Measurements from ENCODE around the gene CGNL1. TPM values are rescaled to one million over a fixed set of nuclear protein-coding genes. Genes with fewer than 3 reads are reported as not detected.

Gene CGNL1
- total and polyA plus RNA-seq, 5 donors from 2014 or later = not detected

DNA sequence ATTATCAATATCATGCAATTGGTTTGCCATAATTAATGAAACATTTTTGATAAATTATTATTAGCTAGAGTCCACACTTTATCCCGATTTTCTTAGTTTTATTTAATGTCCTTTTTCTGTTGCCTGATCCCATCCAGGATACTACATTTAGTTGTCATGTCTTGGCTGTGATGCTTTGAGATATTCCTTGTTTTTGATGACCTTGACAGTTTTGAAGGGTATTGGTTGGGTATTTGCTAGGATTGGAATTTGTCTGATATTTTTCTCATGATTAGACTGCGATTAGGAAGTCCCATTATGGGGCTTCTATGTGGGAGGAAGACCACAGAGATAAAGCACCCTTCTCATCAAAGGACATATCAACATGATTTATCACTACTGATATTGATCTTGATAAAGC, 43.0 kb downstream of the CGNL1 start:
- Mint-ChIP-seq H3K27me3 (peaks cover 20% of the 10 kb centered on the region), H3K27ac (no peak overlapping the region), H3K9me3 (peaks cover 0 to 4% (median 0%) of the 10 kb centered on the region in 7 donors), H3K36me3 (no peaks in the 10 kb centered on the region), H3K4me3 (no peak overlapping the region), H3K4me1 (no peaks in the 10 kb centered on the region)
- no peak overlapping the region for H3K27ac ChIP-seq (ENCODE audit: insufficient read depth, low read length, poor library complexity, severe bottlenecking)
- DNase-seq (no peak), ATAC-seq (ENCODE audit: low read depth in 2 of 2) (no peak)
- H3K4me3 ChIP-seq (ENCODE audit: low read depth, low read length) = no peak overlapping the region
- no peaks in the 10 kb centered on the region for H3K9me3 ChIP-seq (ENCODE audit: control insufficient read depth in 2 of 2, low read length in 2 of 2)
- H3K27me3 ChIP-seq (ENCODE audit: control insufficient read depth, insufficient read depth, low read length) = peaks cover 3% of the 10 kb centered on the region
- no peaks in the 10 kb centered on the region for H3K36me3 ChIP-seq (ENCODE audit: control insufficient read depth, insufficient read depth, low read length)
- no peaks in the 10 kb centered on the region for H3K4me1 ChIP-seq (ENCODE audit: control insufficient read depth, insufficient read depth, low read length, poor library complexity, severe bottlenecking)

DNA sequence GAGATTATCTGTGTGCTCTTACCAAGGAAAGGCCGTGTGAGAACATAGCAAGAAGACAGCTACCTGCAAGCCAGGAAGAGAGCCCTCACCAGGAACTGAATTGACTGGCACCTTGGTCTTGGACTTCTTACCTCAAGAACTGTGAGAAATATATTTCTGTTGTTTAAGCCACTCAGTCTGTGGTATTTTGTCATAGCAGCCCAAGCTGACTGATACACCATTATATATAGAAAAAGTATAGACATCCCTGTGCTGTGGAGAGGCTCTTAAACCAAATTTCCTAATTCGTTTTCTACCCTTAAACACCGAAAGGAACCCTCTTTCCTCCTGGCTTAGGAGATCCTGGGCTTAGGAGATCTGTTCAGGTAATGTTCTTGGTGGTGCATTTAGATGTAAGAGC, 44.8 kb downstream of the CGNL1 start:
- Histone ChIP-seq H3K36me3 (ENCODE audit: control insufficient read depth, insufficient read depth, low read length) (no peaks in the 10 kb centered on the region), H3K27ac (ENCODE audit: insufficient read depth, low read length, poor library complexity, severe bottlenecking) (no peak overlapping the region), H3K4me3 (ENCODE audit: low read depth, low read length) (no peak overlapping the region), H3K27me3 (ENCODE audit: control insufficient read depth, insufficient read depth, low read length) (no peaks in the 10 kb centered on the region), H3K4me1 (ENCODE audit: control insufficient read depth, insufficient read depth, low read length, poor library complexity, severe bottlenecking) (no peaks in the 10 kb centered on the region), H3K9me3 (ENCODE audit: control insufficient read depth in 2 of 2, low read length in 2 of 2) (no peaks in the 10 kb centered on the region)
- Mint-ChIP-seq H3K36me3 (no peaks in the 10 kb centered on the region), H3K4me1 (no peaks in the 10 kb centered on the region), H3K27me3 (peaks cover 21% of the 10 kb centered on the region), H3K9me3 (peaks cover 0 to 4% (median 0%) of the 10 kb centered on the region in 7 donors), H3K27ac (no peak overlapping the region), H3K4me3 (no peak overlapping the region)
- DNase-seq (no peak), ATAC-seq (ENCODE audit: low read depth in 2 of 2) (no peak)

DNA sequence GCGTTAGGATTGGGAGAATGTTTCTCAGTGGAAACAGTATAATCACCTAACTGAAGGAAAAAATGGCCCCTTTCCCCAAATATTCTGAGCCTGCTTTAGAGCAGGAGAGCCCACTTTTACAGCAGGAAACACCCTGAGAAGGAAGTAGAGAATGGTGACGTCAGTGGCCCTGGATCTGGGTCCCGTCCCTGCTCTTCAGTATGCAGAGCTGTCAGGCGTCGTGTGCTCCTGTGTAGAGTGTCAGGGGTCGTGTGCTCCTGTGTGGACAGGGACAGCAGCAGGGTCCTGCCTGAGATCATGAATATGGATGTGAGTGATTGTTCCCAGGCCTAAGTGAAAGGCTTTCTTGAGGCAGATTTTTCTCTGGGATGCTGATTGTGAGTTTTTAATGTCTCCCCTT, 45.2 kb downstream of the CGNL1 start:
- Mint-ChIP-seq H3K27ac (no peak overlapping the region), H3K27me3 (peaks cover 21% of the 10 kb centered on the region)

DNA sequence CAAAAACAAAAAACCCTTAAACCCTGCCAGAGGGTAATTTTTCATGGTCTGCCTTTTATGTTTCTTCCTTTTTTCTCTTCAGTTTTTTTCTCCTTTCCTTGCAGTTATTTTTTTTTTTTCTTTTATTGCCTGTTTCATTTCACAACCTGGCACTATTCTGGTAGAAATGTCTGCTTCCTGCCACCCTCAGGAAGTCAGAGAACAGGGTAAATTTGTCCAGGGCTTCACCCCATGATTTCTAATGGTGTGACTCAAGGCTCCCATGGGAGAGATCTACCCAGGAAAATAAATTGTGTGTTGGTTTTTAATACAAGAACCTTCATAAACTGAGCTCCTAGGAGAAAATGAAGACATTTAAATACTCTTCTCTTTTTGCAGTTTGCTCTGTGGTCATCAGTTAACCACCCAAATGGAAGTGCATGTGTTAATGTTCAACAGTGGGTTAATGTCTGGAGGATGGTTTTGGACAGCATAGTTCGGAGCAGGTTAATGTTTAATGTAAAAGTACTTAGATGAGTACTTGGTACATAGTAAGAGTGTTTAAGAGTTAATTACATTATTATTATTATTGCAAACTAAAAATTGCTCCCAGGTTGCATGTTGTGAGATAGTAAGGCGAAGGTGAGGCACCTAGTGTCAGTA, 45.9 kb downstream of the CGNL1 start:
- Mint-ChIP-seq H3K4me3 (no peak overlapping the region), H3K36me3 (no peaks in the 10 kb centered on the region), H3K27me3 (peaks cover 21% of the 10 kb centered on the region), H3K27ac (no peak overlapping the region), H3K9me3 (peaks cover 0 to 3% (median 0%) of the 10 kb centered on the region in 7 donors), H3K4me1 (no peaks in the 10 kb centered on the region)
- no peak for ATAC-seq (ENCODE audit: low read depth in 2 of 2)
- no peaks in the 10 kb centered on the region for H3K4me1 ChIP-seq (ENCODE audit: control insufficient read depth, insufficient read depth, low read length, poor library complexity, severe bottlenecking)
- DNase-seq = no peak
- no peak overlapping the region for H3K27ac ChIP-seq (ENCODE audit: insufficient read depth, low read length, poor library complexity, severe bottlenecking)
- no peaks in the 10 kb centered on the region for H3K9me3 ChIP-seq (ENCODE audit: control insufficient read depth in 2 of 2, low read length in 2 of 2)
- no peaks in the 10 kb centered on the region for H3K36me3 ChIP-seq (ENCODE audit: control insufficient read depth, insufficient read depth, low read length)
- no peak overlapping the region for H3K4me3 ChIP-seq (ENCODE audit: low read depth, low read length)
- no peaks in the 10 kb centered on the region for H3K27me3 ChIP-seq (ENCODE audit: control insufficient read depth, insufficient read depth, low read length)

More for the DNA sequence above, 45.2 kb downstream of the CGNL1 start:
- ATAC-seq (ENCODE audit: low read depth in 2 of 2) (no peak), DNase-seq (no peak)
- no peak overlapping the region for H3K27ac ChIP-seq (ENCODE audit: insufficient read depth, low read length, poor library complexity, severe bottlenecking)
- Mint-ChIP-seq H3K9me3 (peaks cover 0 to 3% (median 0%) of the 10 kb centered on the region in 7 donors), H3K4me1 (no peaks in the 10 kb centered on the region), H3K4me3 (no peak overlapping the region), H3K36me3 (no peaks in the 10 kb centered on the region)
- H3K4me1 ChIP-seq (ENCODE audit: control insufficient read depth, insufficient read depth, low read length, poor library complexity, severe bottlenecking) = no peaks in the 10 kb centered on the region
- no peaks in the 10 kb centered on the region for H3K27me3 ChIP-seq (ENCODE audit: control insufficient read depth, insufficient read depth, low read length)
- H3K4me3 ChIP-seq (ENCODE audit: low read depth, low read length) = no peak overlapping the region
- H3K9me3 ChIP-seq (ENCODE audit: control insufficient read depth in 2 of 2, low read length in 2 of 2) = no peaks in the 10 kb centered on the region
- H3K36me3 ChIP-seq (ENCODE audit: control insufficient read depth, insufficient read depth, low read length) = no peaks in the 10 kb centered on the region

DNA sequence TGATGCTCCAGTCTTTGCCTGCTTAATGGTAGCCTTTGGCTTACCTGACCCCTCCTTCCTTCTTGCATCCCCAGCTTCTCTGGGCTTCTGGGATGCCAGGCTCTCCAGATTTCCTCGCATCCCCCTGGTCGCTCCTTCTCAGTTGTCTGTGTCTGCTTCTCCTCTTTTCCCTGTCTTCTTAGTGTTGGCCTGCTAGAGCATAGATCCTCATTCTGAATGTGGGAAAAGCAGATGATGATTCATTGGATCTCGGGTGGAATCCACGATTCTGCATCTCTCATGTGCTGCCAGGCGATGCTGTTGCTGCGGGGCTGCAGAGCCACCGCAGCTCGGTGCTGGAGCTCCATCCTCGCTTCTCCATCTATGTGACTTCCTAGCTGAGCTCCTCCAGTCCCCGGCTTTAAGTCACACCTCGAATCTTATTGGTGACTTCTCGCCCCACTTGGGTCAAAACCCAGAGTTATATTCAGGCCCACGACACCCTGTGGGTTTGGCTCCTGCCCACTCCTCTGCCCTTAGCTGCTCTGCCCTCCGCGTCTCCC, 47.4 kb downstream of the CGNL1 start:
- Histone ChIP-seq H3K27ac (ENCODE audit: insufficient read depth, low read length, poor library complexity, severe bottlenecking) (no peak overlapping the region), H3K36me3 (ENCODE audit: control insufficient read depth, insufficient read depth, low read length) (no peaks in the 10 kb centered on the region), H3K4me3 (ENCODE audit: low read depth, low read length) (no peak overlapping the region), H3K27me3 (ENCODE audit: control insufficient read depth, insufficient read depth, low read length) (no peaks in the 10 kb centered on the region), H3K9me3 (ENCODE audit: control insufficient read depth in 2 of 2, low read length in 2 of 2) (no peaks in the 10 kb centered on the region), H3K4me1 (ENCODE audit: control insufficient read depth, insufficient read depth, low read length, poor library complexity, severe bottlenecking) (no peaks in the 10 kb centered on the region)
- H3K4me3 Mint-ChIP-seq = no peak overlapping the region
- H3K27ac Mint-ChIP-seq = no peak overlapping the region
- ATAC-seq (ENCODE audit: low read depth in 2 of 2) (no peak), DNase-seq (no peak)
- no peaks in the 10 kb centered on the region for H3K4me1 Mint-ChIP-seq
- H3K27me3 Mint-ChIP-seq = peaks cover 14% of the 10 kb centered on the region
- H3K9me3 Mint-ChIP-seq = peaks cover 0 to 2% (median 0%) of the 10 kb centered on the region in 7 donors
- no peaks in the 10 kb centered on the region for H3K36me3 Mint-ChIP-seq

DNA sequence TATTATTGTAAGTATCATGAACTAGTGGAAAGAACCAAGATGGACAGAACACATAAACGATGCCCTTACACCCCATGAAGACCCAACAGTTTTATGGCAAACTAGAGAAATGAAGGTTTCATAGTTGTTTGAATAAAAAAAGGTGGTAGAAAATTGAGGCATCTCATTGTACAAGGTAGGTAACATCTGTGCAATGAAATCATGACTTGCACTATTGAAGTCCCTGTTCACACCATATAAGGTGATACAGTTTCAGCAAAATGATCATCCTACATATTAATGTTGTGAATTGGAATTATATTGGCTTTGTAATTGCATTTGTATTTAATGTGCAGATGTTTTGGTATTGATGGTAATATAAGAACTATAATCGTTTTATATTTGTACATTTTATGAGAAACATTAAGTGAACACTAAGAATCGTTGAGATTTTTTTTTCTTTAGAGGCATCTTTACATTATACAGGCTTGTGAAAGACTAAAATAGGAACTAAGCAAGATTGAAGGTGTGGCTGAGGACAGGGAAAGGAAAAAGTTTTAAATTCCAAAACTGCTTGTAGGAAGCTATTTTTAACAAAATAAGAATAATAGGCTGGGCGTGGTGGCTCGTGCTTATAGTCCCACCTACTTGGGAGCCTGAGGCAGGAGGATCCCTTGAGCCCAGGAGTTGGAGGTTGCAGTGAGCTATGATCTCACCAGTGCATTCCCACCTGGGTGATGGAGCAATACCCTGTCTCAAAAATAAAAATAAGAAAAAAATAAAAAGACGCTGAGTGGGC, 48.5 kb downstream of the CGNL1 start:
- Mint-ChIP-seq H3K27ac (no peak overlapping the region), H3K36me3 (no peaks in the 10 kb centered on the region)

DNA sequence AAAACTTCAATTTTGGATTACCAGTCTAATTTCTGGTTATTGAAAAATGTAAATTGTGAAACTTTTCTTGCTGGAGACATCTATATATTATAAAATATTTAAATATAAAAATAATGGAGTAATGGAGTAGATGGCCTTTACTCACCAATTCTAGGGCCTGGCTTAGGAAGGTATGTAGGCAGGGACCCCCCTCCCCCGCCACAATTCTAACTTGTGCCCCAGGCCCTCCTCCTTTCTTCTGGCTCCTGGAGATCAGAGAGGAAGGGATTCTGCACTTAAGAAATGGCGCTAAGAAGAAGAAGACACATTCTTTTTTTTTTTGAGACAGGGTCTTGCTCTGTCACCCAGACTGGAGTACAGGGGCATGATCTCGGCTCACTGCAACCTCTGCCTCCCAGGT, 49.5 kb downstream of the CGNL1 start:
- H3K4me3 ChIP-seq (ENCODE audit: low read depth, low read length) = no peak overlapping the region
- no peak overlapping the region for H3K4me3 Mint-ChIP-seq
- no peaks in the 10 kb centered on the region for H3K9me3 ChIP-seq (ENCODE audit: control insufficient read depth in 2 of 2, low read length in 2 of 2)
- DNase-seq = no peak
- no peak overlapping the region for H3K27ac ChIP-seq (ENCODE audit: insufficient read depth, low read length, poor library complexity, severe bottlenecking)
- no peaks in the 10 kb centered on the region for H3K36me3 ChIP-seq (ENCODE audit: control insufficient read depth, insufficient read depth, low read length)
- H3K27ac Mint-ChIP-seq = no peak overlapping the region
- peaks cover 14% of the 10 kb centered on the region for H3K27me3 Mint-ChIP-seq
- ATAC-seq (ENCODE audit: low read depth in 2 of 2) = no peak
- no peaks in the 10 kb centered on the region for H3K36me3 Mint-ChIP-seq
- H3K4me1 Mint-ChIP-seq = no peaks in the 10 kb centered on the region
- no peaks in the 10 kb centered on the region for H3K4me1 ChIP-seq (ENCODE audit: control insufficient read depth, insufficient read depth, low read length, poor library complexity, severe bottlenecking)
- H3K27me3 ChIP-seq (ENCODE audit: control insufficient read depth, insufficient read depth, low read length) = no peaks in the 10 kb centered on the region
- H3K9me3 Mint-ChIP-seq = peaks cover 0 to 2% (median 0%) of the 10 kb centered on the region in 7 donors

More for the DNA sequence above, 48.5 kb downstream of the CGNL1 start:
- no peak overlapping the region for H3K4me3 ChIP-seq (ENCODE audit: low read depth, low read length)
- peaks cover 14% of the 10 kb centered on the region for H3K27me3 Mint-ChIP-seq
- H3K9me3 ChIP-seq (ENCODE audit: control insufficient read depth in 2 of 2, low read length in 2 of 2) = no peaks in the 10 kb centered on the region
- no peak for ATAC-seq (ENCODE audit: low read depth in 2 of 2)
- no peak overlapping the region for H3K4me3 Mint-ChIP-seq
- no peaks in the 10 kb centered on the region for H3K27me3 ChIP-seq (ENCODE audit: control insufficient read depth, insufficient read depth, low read length)
- no peak overlapping the region for H3K27ac ChIP-seq (ENCODE audit: insufficient read depth, low read length, poor library complexity, severe bottlenecking)
- no peaks in the 10 kb centered on the region for H3K4me1 Mint-ChIP-seq
- H3K4me1 ChIP-seq (ENCODE audit: control insufficient read depth, insufficient read depth, low read length, poor library complexity, severe bottlenecking) = no peaks in the 10 kb centered on the region
- peaks cover 0 to 2% (median 0%) of the 10 kb centered on the region in 7 donors for H3K9me3 Mint-ChIP-seq
- DNase-seq = no peak
- no peaks in the 10 kb centered on the region for H3K36me3 ChIP-seq (ENCODE audit: control insufficient read depth, insufficient read depth, low read length)
